ENCODE results near the gene SETD3. TPM values are rescaled to one million over a fixed set of nuclear protein-coding genes. Genes with fewer than 3 reads are reported as not detected.

Gene SETD3
- total RNA-seq, 1 donor from 2014 or later = 67.4 TPM

- Mint-ChIP-seq H3K9me3 (ENCODE audit: unreplicated experiment) (no peaks in the 10 kb centered on the region), H3K36me3 (ENCODE audit: low read depth, unreplicated experiment) (peaks cover 7% of the 10 kb centered on the region), H3K27ac (ENCODE audit: unreplicated experiment) (no peak overlapping the region), H3K27me3 (ENCODE audit: unreplicated experiment) (no peaks in the 10 kb centered on the region), H3K4me1 (ENCODE audit: unreplicated experiment) (peaks cover 19% of the 10 kb centered on the region), H3K4me3 (ENCODE audit: unreplicated experiment) (no peak overlapping the region)
- peak; percentile 66 for DNase-seq (ENCODE audit: low spot score)
- peak; percentile 68 for TF ChIP-seq CTCF (IDR thresholded peaks at IDR 0.05; ENCODE audit: unreplicated experiment)
These were observed 65.0 kb downstream of the SETD3 start for GRCh38 chr14:99415496-99416281.

GRCh38 chr14:99413911-99414310 lies 66.7 kb downstream of the SETD3 start:
- Mint-ChIP-seq H3K4me3 (ENCODE audit: unreplicated experiment) (no peak overlapping the region), H3K9me3 (ENCODE audit: unreplicated experiment) (no peaks in the 10 kb centered on the region), H3K4me1 (ENCODE audit: unreplicated experiment) (peaks cover 31% of the 10 kb centered on the region), H3K27ac (ENCODE audit: unreplicated experiment) (no peak overlapping the region), H3K27me3 (ENCODE audit: unreplicated experiment) (peaks cover 2% of the 10 kb centered on the region), H3K36me3 (ENCODE audit: low read depth, unreplicated experiment) (peaks cover 7% of the 10 kb centered on the region)
- DNase-seq (ENCODE audit: low spot score) = no peak
- no peak for TF ChIP-seq CTCF (IDR thresholded peaks at IDR 0.05; ENCODE audit: unreplicated experiment)

- Mint-ChIP-seq H3K9me3 (ENCODE audit: unreplicated experiment) (no peaks in the 10 kb centered on the region), H3K4me1 (ENCODE audit: unreplicated experiment) (peaks cover 38% of the 10 kb centered on the region), H3K36me3 (ENCODE audit: low read depth, unreplicated experiment) (peaks cover 7% of the 10 kb centered on the region), H3K27ac (ENCODE audit: unreplicated experiment) (no peak overlapping the region), H3K4me3 (ENCODE audit: unreplicated experiment) (no peak overlapping the region), H3K27me3 (ENCODE audit: unreplicated experiment) (peaks cover 4% of the 10 kb centered on the region)
- no peak for DNase-seq (ENCODE audit: low spot score)
- no peak for TF ChIP-seq CTCF (IDR thresholded peaks at IDR 0.05; ENCODE audit: unreplicated experiment)
These were observed 67.5 kb downstream of the SETD3 start for GRCh38 chr14:99413172-99413571.

- peaks cover 7% of the 10 kb centered on the region for H3K36me3 Mint-ChIP-seq (ENCODE audit: low read depth, unreplicated experiment)
- H3K4me3 Mint-ChIP-seq (ENCODE audit: unreplicated experiment) = no peak overlapping the region
- TF ChIP-seq CTCF (IDR thresholded peaks at IDR 0.05; ENCODE audit: unreplicated experiment) = no peak
- peaks cover 40% of the 10 kb centered on the region for H3K4me1 Mint-ChIP-seq (ENCODE audit: unreplicated experiment)
- no peak for DNase-seq (ENCODE audit: low spot score)
- H3K27me3 Mint-ChIP-seq (ENCODE audit: unreplicated experiment) = peaks cover 5% of the 10 kb centered on the region
- no peaks in the 10 kb centered on the region for H3K9me3 Mint-ChIP-seq (ENCODE audit: unreplicated experiment)
- peak overlapping the region; percentile 79 for H3K27ac Mint-ChIP-seq (ENCODE audit: unreplicated experiment)
These were observed 68.3 kb downstream of the SETD3 start for GRCh38 chr14:99412117-99413061.
